GM18511 (cell line): Measurements from ENCODE around the gene NUP62.
"Not testable (repeated sequence)": the region's sequence is repeated elsewhere in the genome, so short reads cannot be mapped to it uniquely, and the experiment has no call there.

Experiments
- ATAC-seq: cut with Tn5 transposase; IDR thresholded peaks from one replicate; pipeline ENCODE4 v1.9.1; 2021; ENCODE audit warnings: mild to moderate bottlenecking, moderate library complexity; ENCODE audit not compliant: unreplicated experiment

Gene NUP62

DNA sequence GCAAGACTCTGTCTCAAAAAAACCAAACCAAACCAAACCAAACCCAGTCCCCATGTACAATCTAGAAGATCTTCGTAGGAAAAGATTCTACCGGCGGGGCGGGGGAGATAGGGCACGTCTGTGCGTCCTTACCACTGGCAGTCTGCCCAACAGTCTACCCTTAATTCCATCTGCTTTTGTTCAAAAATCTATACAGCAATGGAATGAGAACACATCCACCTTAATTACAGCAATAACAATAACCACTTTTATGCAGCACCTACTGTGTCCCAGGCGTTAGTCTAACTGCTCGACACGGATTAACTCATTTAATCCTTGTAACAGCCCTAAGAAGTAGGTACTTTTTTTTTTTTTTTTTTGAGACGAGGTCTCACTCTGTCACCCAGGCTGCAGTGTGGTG, 2.8 kb downstream of the NUP62 start:
- ATAC-seq, result no peak

- ATAC-seq, result no peak
Measured at GRCh38 chr19:49925486-49925885, 3.8 kb downstream of the NUP62 start.

- ATAC-seq, result not testable (repeated sequence)
Measured at GRCh38 chr19:49924881-49925210, 4.5 kb downstream of the NUP62 start.

DNA sequence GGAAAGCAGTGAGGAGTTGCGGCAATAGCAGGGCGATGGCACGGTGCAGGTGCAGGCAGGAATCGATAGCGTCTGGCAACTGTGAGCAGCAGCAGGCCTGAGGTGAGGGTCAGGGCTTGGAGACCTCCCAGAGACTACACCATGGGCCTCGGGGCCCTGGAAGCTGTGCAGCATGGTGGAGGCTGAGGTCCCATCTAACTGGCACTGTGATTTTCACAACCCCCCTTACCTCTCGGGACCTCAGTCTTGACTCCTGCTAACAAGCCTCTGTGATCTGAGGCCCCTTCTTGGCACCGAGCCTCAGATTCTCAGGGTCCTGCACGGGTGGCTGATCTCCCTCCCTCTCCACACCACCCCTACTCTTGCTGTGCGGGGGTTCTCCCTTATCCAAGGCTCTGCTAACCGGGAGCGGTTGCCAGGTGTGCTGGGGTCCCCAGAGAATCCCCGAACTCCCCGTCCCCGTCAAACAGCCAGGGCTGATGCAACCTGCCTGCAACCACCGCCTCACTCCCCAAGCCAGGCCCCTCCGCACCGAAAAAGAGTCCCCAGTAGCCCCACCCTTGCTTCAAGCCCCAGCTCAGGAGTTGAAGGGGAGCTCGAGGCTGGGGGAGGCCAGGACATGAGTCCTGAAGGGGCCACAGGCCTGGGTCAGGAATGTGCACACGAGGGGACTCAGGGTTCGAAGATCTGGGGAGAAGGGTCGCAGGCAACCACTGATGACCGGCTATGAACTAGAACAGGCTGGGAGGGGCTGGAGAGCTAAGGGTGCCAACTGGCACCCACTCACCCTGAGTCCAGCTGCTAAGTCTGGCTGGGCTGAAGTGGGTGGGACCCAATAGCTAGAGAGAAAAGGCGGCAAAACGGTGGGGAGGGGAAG, 5.1 kb downstream of the NUP62 start:
- ATAC-seq, result no peak

DNA sequence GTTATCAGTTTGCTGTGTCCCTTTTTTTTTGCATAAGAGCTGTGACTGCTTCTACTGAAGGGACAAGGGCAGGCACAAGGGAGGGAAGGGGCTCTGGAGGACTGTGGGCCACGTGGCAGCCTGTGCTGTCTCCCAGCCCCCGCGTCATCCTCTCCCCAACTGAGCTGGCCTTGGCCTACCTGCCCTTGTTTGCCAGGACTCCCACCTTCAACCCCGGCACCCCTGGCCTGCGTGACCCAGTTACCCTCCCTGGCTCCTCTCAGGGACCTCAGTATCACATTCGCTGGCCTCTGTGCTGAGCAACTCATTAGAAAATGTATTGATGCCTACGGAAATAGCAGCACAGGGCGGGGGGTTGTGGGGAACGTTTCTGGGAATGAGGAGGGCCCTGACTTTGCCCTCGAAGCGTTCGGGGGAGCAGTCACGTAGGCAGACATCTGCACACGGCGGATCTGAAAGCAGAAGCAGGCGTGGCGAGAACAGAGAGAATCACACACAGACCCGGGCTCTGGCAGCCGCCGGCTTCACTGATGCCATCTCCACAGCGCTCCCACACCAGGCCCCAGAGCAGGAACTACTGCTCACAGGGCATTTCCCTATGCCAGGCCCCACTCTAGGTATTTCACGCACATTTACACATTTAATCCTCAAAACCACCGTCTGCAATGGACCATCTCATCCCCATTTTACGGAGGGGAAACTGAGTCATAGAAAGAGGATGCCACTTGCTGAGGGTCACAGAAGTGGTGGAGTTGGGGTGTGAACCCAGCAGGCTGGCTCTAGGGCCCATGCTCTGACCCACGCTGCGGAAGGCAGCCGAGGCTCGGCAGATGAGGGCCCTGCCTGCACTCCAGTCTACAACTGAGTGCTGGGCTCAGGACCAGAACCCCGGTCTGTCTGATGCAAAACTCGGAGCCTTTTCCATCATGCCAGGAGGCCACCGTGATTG, 6.0 kb downstream of the NUP62 start:
- no peak for ATAC-seq

- ATAC-seq, result no peak
Measured at GRCh38 chr19:49921871-49922795, 7.2 kb downstream of the NUP62 start.

DNA sequence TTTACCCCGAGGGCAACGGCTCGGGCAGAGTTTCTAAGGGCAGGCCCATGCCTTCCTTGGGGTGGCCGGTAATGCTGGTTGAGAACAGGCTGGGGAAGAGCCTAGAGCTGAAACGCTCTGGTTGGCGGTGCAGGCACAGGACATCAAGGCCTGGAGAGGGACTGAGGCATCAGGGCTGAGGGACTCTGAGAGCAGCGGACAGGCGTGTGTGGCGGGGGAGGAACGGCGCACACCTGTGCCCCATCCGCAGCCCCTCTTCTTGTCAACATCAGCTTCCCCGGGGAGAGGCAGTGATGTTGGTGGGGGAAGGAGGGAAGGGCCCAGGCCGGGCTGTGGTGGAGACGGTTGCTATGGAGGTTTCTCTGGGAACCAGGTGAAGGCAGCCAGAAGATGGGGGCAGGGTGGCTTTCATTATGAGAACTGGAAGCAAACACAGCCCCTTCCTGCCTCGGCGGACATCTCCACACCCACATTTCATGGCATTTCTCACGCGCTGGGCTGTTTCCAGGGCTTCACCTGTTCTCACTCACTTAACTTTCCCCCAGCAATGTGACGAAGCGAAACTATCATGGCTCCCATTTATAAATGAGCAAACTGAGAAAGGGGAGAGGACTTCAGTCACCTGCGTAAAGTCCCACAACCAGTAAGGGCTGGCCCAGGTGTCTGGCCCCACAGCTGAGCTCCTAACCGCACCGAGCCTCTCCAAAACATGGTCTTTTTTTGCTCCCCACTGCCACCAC, 8.5 kb downstream of the NUP62 start:
- no peak for ATAC-seq

DNA sequence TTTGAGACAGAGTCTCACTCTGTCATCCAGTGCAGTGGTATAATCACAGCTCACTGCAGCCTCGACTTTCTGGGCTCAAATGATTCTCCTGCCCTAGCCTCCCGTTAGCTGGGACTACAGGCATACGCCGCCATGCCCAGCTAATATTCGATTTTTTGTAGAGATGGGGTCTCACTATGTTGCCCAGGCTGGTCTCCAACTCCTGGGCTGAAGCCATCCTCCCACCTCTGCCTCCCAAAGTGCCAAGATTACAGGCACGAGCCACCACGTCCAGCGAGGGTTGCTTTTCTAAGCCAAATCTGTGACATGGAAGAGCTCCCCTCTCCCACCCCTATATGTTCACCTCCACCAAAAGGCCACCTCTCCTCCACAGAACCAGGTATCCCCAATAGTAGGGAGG, 11.2 kb downstream of the NUP62 start:
- ATAC-seq, result no peak

- no peak for ATAC-seq
Measured at GRCh38 chr19:49916839-49917733, 12.2 kb downstream of the NUP62 start.

DNA sequence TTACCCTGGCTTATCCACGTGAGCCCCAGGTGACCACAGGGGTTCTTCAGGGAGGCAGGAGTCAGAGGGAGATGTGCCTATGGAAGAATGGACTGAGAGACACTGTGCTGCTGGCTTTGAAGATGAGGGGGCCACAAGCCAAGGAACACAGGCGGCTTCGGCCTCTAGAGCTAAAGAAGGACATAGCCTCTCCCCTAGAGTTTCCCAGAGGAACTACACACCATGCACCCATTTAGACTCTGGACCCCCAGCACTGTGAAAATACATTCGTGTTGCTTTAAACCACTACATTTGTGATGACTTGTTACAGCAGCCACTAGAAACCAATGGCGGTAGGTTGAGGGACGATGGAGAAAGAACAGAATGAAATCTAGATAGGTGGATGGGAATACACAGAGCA, 14.0 kb downstream of the NUP62 start:
- no peak for ATAC-seq

DNA sequence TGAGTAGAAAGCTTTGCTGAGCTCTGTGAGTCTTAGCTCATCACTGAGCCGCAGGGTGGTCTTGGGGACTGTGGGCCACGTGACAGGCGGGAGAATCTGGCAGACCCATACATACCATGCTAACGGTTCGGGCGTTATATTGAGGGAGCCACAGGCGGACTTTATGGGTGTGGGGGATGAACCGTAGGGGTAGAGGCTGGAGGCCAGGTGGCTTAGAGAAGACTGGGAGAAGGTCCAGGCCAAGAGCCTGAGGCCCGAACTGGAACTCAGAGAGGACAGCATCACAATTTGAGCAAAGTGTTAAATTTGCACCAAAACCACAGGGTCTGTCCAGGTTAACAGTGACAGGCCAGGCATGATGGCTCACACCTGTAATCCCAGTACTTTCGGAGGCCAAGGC, 15.6 kb downstream of the NUP62 start:
- ATAC-seq, result no peak

- ATAC-seq, result no peak
Measured at GRCh38 chr19:49912965-49913685, 16.2 kb downstream of the NUP62 start.

DNA sequence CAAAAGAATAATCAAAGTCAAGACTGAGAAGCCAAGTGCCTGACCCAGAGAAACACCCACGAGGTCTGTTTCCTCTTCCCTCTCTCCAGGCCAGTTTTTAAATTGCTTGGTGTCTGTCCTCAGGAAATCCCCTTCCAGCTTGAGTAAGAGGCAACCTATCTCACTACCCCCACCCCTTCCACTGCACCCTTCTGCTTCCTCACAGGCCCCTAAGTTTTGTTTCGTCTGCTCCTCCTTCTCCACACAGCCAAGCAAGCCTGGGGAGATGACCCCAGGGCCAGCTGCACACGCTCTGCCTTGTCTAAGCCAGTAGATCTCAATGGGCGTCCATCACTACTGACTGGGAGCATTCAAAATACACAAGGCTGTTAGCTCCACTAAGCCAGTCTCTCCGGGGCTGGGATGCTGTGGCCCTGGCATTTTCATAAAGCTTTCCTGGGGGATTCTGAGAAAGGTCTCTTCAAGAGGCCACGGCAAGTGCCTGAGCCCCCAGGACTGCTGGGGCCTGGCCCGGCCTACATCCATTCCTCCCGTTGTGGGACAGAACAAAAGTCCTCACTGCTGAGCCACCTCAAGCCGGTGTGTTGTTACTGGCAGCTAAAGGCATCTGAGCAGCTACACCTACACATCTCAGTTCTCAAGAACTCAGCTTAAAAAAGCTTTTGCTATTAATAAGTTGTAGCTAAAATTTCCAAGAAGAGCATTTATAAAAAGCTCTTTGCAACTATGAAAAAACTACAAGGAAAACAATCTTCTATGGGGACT, 17.7 kb downstream of the NUP62 start:
- ATAC-seq, result peak; percentile 64

GRCh38 chr19:49910179-49910578, 19.1 kb downstream of the NUP62 start:
- no peak for ATAC-seq

DNA sequence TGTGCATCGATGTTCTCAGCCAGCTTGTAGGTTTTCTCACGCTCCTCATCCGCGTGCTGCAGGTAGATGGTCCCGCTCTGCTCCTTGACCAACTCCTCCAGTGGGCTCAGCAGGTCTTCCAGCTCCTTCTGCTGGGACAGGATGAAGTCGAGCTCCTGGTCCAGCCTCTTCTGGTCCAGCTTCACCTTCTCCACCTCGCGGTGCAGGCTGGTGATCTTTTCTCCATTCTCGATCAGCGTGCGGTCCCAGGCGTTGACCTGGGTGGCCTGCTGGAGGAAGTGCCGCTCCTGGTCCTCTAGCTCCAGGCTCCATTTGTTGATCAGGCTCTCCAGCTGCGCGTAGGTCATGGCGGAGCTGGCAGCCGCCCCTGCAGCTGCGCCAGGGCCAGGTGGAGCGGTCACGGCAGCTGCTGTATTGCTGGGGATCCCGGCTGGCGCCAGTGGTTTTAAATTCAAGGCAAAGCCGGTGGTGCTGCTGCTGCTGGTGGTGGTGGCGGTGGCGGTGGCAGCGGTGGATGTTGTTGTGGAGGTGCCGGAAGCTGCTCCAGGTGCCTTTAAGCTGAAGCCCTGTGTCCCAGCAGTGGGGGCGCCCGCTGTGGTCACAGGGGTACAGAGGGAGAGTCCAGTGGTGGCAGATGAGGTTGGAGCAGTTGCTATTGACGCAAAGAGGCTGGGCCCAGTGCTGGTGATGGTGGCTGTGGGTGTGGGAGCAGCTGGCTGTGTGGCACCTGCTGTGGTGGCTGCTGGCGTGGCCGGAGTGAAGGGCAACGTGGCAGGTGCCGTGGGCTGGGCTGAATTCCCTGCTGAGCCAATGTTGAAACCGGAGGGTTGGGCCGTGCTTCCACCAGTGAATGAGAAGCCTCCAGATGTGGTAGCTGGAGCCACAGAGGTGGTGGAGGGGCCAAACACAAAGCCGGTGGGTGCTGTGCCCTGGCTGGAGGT, 20.6 kb downstream of the NUP62 start:
- no peak for ATAC-seq

GRCh38 chr19:49907745-49908446, 21.4 kb downstream of the NUP62 start:
- no peak for ATAC-seq
